Hepatocyte (in vitro differentiated cells): ENCODE results near the gene SRPRA.

Experiments
- EZH2 ChIP-seq: fragments of 200-600 bp; sonication (generic); IDR thresholded peaks from 2 replicates; pipeline ENCODE4 v1.6.1; 2016; ENCODE audit warnings: antibody characterized with exemption, mild to moderate bottlenecking, borderline replicate concordance
- EZH2phosphoT487 ChIP-seq: fragments of 200-600 bp; sonication (generic); IDR thresholded peaks from one replicate; pipeline ENCODE4 v1.6.1; 2018; ENCODE audit warnings: antibody characterized with exemption, mild to moderate bottlenecking, low read depth, moderate library complexity; ENCODE audit not compliant: unreplicated experiment, severe bottlenecking
- TF ChIP-seq, protein P1 (sequence below): fragments of 200-600 bp; sonication (generic); IDR thresholded peaks from 2 replicates; pipeline ENCODE4 v1.5.1; 2016; ENCODE audit warnings: antibody characterized with exemption, mild to moderate bottlenecking; ENCODE audit not compliant: poor library complexity

DNA sequence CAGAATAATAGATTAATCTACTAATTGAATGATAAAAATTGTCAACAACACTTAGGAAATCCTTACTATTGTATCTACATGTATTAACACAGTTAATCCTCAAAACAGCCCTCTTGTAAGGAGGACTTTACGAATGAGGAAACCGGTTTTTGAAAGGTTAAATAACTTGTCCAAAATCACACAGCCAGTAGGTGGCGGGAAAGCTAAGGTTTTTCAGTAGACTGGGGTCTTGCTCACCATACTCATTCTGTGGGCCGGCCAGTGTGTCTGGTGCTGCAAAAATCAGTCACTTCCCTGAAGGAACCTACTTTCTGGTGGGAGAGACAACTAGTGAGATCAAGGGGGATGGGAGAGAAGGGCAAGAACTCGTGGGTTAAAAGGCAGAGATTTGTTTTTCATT is 39.0 kb upstream of the SRPRA start:
- TF ChIP-seq, protein P1, sequence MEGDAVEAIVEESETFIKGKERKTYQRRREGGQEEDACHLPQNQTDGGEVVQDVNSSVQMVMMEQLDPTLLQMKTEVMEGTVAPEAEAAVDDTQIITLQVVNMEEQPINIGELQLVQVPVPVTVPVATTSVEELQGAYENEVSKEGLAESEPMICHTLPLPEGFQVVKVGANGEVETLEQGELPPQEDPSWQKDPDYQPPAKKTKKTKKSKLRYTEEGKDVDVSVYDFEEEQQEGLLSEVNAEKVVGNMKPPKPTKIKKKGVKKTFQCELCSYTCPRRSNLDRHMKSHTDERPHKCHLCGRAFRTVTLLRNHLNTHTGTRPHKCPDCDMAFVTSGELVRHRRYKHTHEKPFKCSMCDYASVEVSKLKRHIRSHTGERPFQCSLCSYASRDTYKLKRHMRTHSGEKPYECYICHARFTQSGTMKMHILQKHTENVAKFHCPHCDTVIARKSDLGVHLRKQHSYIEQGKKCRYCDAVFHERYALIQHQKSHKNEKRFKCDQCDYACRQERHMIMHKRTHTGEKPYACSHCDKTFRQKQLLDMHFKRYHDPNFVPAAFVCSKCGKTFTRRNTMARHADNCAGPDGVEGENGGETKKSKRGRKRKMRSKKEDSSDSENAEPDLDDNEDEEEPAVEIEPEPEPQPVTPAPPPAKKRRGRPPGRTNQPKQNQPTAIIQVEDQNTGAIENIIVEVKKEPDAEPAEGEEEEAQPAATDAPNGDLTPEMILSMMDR: peak; percentile 51
- TF ChIP-seq EZH2phosphoT487: no peak
- no peak for TF ChIP-seq EZH2
